ENCODE measurements around the gene HPGDS. TPM values are rescaled to one million over a fixed set of nuclear protein-coding genes. Genes with fewer than 3 reads are reported as not detected.
"Not testable (repeated sequence)": the region's sequence is repeated elsewhere in the genome, so short reads cannot be mapped to it uniquely, and the experiment has no call there.

Gene HPGDS
- total RNA-seq = under 1 TPM in 1 of 4 donors, not detected in 3; 0.53 TPM

DNA sequence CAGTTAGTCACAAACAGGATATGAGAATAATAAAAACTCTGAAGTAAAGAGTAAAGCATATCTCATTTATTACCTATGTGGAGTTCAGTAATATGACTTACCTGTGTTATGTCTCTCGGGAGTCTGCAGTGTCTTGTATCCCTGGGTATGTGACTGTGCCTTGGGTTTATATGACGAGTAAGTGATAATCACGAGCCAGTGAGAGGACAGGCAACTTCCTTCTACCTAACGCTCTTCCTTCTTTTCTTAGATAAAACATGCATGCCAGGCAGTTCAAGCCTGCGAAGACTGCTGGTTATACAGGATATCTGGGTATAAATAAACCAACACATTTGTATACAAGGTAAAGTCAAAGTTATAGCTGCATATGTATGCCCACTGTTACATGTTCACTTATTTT lies at the start of gene HPGDS:
Gene HPGDS, minus strand, starts transcription at position 143 of the 400 bp plus-strand sequence. CDS start 8,207 bp downstream, outside the sequence.
- DNase-seq (no peak), ATAC-seq (no peak)
- Histone ChIP-seq H3K27me3 (no peaks in the 10 kb centered on the region), H3K9me3 (no peaks in the 10 kb centered on the region), H3K27ac (no peak within 1 kb of the TSS), H3K4me3 (no peak within 1 kb of the TSS), H3K36me3 (no peaks in the 10 kb centered on the region), H3K4me1 (no peaks in the 10 kb centered on the region)
- TF ChIP-seq POLR2A (IDR thresholded peaks at IDR 0.05) (no peak), CTCF (IDR thresholded peaks at IDR 0.05 in 4 of 5, conservative IDR thresholded peaks at IDR 0.05 in 1 of 5) (no peak)
- in situ Hi-C loops (cut with MboI; ENCODE audit: low sequenced_read_pairs in 4 of 4) = no loop called here
- intact Hi-C loops (cut with DNase I; ENCODE audit: low total_unique reads) = no loop called here

DNA sequence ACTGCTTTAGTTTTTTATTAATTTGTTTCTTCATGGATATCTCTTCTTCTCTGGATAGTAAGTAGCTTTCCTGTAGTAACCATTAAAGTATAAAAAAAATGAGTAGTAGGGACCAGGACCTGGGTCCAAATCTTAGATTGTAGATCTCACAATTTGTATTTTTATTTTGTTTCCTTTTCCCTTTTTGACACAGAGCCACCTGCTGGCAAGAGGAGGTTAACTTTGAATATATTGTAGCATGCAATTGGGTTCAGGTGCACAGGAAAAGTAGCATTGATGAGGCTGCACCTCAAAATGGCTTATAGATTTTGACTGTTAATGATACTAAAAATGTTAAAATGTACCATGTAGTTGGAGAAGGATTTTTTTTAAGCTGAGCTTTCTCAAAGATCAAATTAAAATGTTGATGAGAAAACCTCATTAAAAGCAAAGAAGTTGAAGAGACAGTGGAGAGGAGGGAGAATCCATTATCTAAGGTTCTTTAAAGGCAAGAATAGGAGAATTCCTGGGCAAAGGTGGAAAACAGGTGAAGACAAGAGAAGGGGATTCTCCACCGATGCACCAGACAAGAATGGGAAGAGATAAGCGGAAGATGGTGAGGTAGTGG lies 48.3 kb upstream of the HPGDS start:
- Histone ChIP-seq H3K36me3 (no peaks in the 10 kb centered on the region), H3K4me3 (no peak overlapping the region), H3K27me3 (no peaks in the 10 kb centered on the region), H3K4me1 (no peaks in the 10 kb centered on the region), H3K27ac (no peak overlapping the region), H3K9me3 (no peaks in the 10 kb centered on the region)
- ATAC-seq = no peak
- TF ChIP-seq CTCF (IDR thresholded peaks at IDR 0.05 in 4 of 5, conservative IDR thresholded peaks at IDR 0.05 in 1 of 5) (peak in 2 of 5 experiments; percentile 31 to 34), POLR2A (IDR thresholded peaks at IDR 0.05) (no peak)
- intact Hi-C loops (cut with DNase I; ENCODE audit: low total_unique reads) (loop anchor here (5.0 to 10.0 kb wide), 2 partner anchors 56 to 84 kb away; no protein-coding TSS in a partner anchor), in situ Hi-C loops (cut with MboI; ENCODE audit: low sequenced_read_pairs in 4 of 4) (loop anchor here in 1 of 4 donors (25.0 kb wide), 1 partner anchor 696 kb away; no protein-coding TSS in a partner anchor)
- DNase-seq = no peak

GRCh38 chr4:94389595-94390267 lies 47.1 kb upstream of the HPGDS start:
- H3K36me3 ChIP-seq = no peaks in the 10 kb centered on the region
- H3K9me3 ChIP-seq = no peaks in the 10 kb centered on the region
- in situ Hi-C loops (cut with MboI; ENCODE audit: low sequenced_read_pairs in 4 of 4) = loop anchor here in 1 of 4 donors (25.0 kb wide), 1 partner anchor 698 kb away; no protein-coding TSS in a partner anchor
- intact Hi-C loops (cut with DNase I; ENCODE audit: low total_unique reads) = loop anchor here (5.0 to 10.0 kb wide), 2 partner anchors 55 to 82 kb away; no protein-coding TSS in a partner anchor
- DNase-seq = no peak
- TF ChIP-seq POLR2A (IDR thresholded peaks at IDR 0.05) (no peak), CTCF (IDR thresholded peaks at IDR 0.05 in 4 of 5, conservative IDR thresholded peaks at IDR 0.05 in 1 of 5) (no peak)
- no peaks in the 10 kb centered on the region for H3K27me3 ChIP-seq
- no peaks in the 10 kb centered on the region for H3K4me1 ChIP-seq
- H3K27ac ChIP-seq = no peak overlapping the region
- no peak overlapping the region for H3K4me3 ChIP-seq
- ATAC-seq = no peak

DNA sequence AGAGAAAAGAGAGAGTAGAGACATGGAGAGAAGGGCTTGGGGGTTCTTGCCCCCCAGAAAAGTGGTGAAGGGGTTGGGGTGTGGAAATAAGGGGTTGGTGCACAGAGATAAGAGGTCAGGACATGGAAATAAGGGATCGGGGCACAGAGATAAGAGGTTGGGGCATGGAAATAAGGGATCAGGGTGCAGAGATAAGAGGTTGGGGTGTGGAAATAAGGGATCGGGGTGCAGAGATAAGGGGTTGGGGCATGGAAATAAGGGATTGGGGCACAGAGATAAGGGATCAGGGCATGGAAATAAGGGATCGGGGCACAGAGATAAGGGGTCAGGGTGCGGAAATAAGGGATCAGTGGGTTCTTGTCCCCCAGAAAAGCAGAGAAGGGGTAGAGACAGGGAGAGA lies 45.3 kb upstream of the HPGDS start:
- H3K9me3 ChIP-seq; H3K4me3 ChIP-seq; H3K36me3 ChIP-seq; DNase-seq; intact Hi-C loops (cut with DNase I; ENCODE audit: low total_unique reads); H3K4me1 ChIP-seq; H3K27me3 ChIP-seq; ATAC-seq; H3K27ac ChIP-seq: not testable (repeated sequence)
- in situ Hi-C loops (cut with MboI; ENCODE audit: low sequenced_read_pairs in 4 of 4) = loop anchor here in 1 of 4 donors (25.0 kb wide), 1 partner anchor 699 kb away; no protein-coding TSS in a partner anchor

GRCh38 chr4:94385452-94385851 lies 42.8 kb upstream of the HPGDS start:
- H3K9me3 ChIP-seq; H3K27ac ChIP-seq; intact Hi-C loops (cut with DNase I; ENCODE audit: low total_unique reads); H3K4me3 ChIP-seq; ATAC-seq; H3K36me3 ChIP-seq; H3K4me1 ChIP-seq; H3K27me3 ChIP-seq; DNase-seq: not testable (repeated sequence)
- in situ Hi-C loops (cut with MboI; ENCODE audit: low sequenced_read_pairs in 4 of 4) = loop anchor here in 1 of 4 donors (25.0 kb wide), 1 partner anchor 702 kb away; no protein-coding TSS in a partner anchor

DNA sequence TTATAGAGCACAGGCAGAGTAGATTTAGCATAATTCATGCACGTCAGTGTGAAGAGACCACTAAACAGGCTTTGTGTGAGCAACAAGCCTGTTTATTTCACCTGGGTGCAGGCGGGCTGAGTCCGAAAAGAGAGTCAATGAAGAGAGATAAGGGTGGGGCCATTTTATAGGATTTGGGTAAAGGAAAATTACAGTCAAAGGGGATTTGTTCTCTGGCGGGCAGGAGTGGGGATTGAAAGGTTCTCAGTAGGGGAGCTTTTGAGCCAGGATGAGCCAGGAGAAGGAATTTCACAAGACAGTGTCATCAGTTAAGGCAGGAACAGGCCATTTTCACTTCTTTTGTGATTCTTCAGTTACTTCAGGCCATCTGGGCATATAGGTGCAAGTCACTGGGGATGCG lies 40.3 kb upstream of the HPGDS start:
- DNase-seq; H3K27me3 ChIP-seq; H3K27ac ChIP-seq; intact Hi-C loops (cut with DNase I; ENCODE audit: low total_unique reads); H3K4me3 ChIP-seq; H3K9me3 ChIP-seq; H3K4me1 ChIP-seq; H3K36me3 ChIP-seq; ATAC-seq: not testable (repeated sequence)
- in situ Hi-C loops (cut with MboI; ENCODE audit: low sequenced_read_pairs in 4 of 4) = loop anchor here in 1 of 4 donors (25.0 kb wide), 1 partner anchor 704 kb away; no protein-coding TSS in a partner anchor
